Progenitor cell of endocrine pancreas (in vitro differentiated cells): Measurements from ENCODE around the gene FARS2. TPM values are rescaled to one million over a fixed set of nuclear protein-coding genes. Genes with fewer than 3 reads are reported as not detected.

Experiments used
- DNase-seq: peaks from one replicate; pipeline ENCODE4 v3.0.0; 2021; ENCODE audit warnings: low spot score; ENCODE audit not compliant: unreplicated experiment
- H3K27ac Mint-ChIP-seq: 2 replicates; pipeline ENCODE4 v1.8.0; 2021; ENCODE audit warnings: mild to moderate bottlenecking, moderate library complexity, mixed read lengths
- H3K27me3 Mint-ChIP-seq: 2 replicates; pipeline ENCODE4 v1.8.0; 2021; ENCODE audit warnings: mixed read lengths
- H3K36me3 Mint-ChIP-seq: 2 replicates; pipeline ENCODE4 v1.8.0; 2022; ENCODE audit warnings: mixed read lengths; ENCODE audit not compliant: insufficient read depth
- H3K4me1 Mint-ChIP-seq: 2 replicates; pipeline ENCODE4 v1.8.0; 2021; ENCODE audit warnings: low read depth, mixed read lengths
- H3K4me3 Mint-ChIP-seq: 2 replicates; pipeline ENCODE4 v1.8.0; 2021; ENCODE audit warnings: low read depth, mild to moderate bottlenecking, moderate library complexity, mixed read lengths
- H3K9me3 Mint-ChIP-seq: 2 replicates; pipeline ENCODE4 v1.8.0; 2021; ENCODE audit warnings: low read depth, mixed read lengths
- CTCF ChIP-seq: fragments of 200-600 bp; sonication (generic); IDR thresholded peaks from one replicate; pipeline ENCODE4 v1.5.0; 2021; ENCODE audit warnings: antibody characterized with exemption, mild to moderate bottlenecking; ENCODE audit not compliant: unreplicated experiment
- total RNA-seq: library from RNA; stranded (reverse); gene quantifications from 2 replicates; pipeline ENCODE4 v1.2.1, GENCODE V29; 2021

The FARS2 gene
- total RNA-seq, 1 donor from 2014 or later = 20.8 TPM

- no peaks in the 10 kb centered on the region for H3K36me3 Mint-ChIP-seq
- DNase-seq = no peak
- H3K4me3 Mint-ChIP-seq = no peak overlapping the region
- H3K27ac Mint-ChIP-seq = no peak overlapping the region
- H3K27me3 Mint-ChIP-seq = no peaks in the 10 kb centered on the region
- TF ChIP-seq CTCF = no peak
- peaks cover 4% of the 10 kb centered on the region for H3K4me1 Mint-ChIP-seq
- H3K9me3 Mint-ChIP-seq = no peaks in the 10 kb centered on the region
These were observed 333.9 kb downstream of the FARS2 start for GRCh38 chr6:5595184-5595583.

- Mint-ChIP-seq H3K4me3 (no peak overlapping the region), H3K4me1 (peaks cover 4% of the 10 kb centered on the region), H3K9me3 (no peaks in the 10 kb centered on the region), H3K27me3 (no peaks in the 10 kb centered on the region), H3K36me3 (peaks cover 2% of the 10 kb centered on the region), H3K27ac (no peak overlapping the region)
- TF ChIP-seq CTCF = no peak
- no peak for DNase-seq
These were observed 336.1 kb downstream of the FARS2 start for GRCh38 chr6:5597413-5597812.

GRCh38 chr6:5598123-5598522 is 336.8 kb downstream of the FARS2 start:
- Mint-ChIP-seq H3K4me3 (no peak overlapping the region), H3K9me3 (no peaks in the 10 kb centered on the region), H3K36me3 (peaks cover 2% of the 10 kb centered on the region), H3K27me3 (no peaks in the 10 kb centered on the region), H3K4me1 (peaks cover 4% of the 10 kb centered on the region), H3K27ac (no peak overlapping the region)
- no peak for TF ChIP-seq CTCF
- no peak for DNase-seq

- Mint-ChIP-seq H3K4me1 (peaks cover 4% of the 10 kb centered on the region), H3K9me3 (no peaks in the 10 kb centered on the region), H3K4me3 (no peak overlapping the region), H3K27ac (no peak overlapping the region), H3K27me3 (no peaks in the 10 kb centered on the region), H3K36me3 (peaks cover 2% of the 10 kb centered on the region)
- TF ChIP-seq CTCF = no peak
- no peak for DNase-seq
These were observed 337.8 kb downstream of the FARS2 start for GRCh38 chr6:5599127-5599526.

GRCh38 chr6:5605937-5606336 is 344.6 kb downstream of the FARS2 start:
- Mint-ChIP-seq H3K4me3 (no peak overlapping the region), H3K36me3 (peaks cover 4% of the 10 kb centered on the region), H3K27ac (no peak overlapping the region), H3K27me3 (no peaks in the 10 kb centered on the region), H3K9me3 (peaks cover 4% of the 10 kb centered on the region), H3K4me1 (peaks cover 12% of the 10 kb centered on the region)
- DNase-seq = no peak
- no peak for TF ChIP-seq CTCF
